Nucleus accumbens (tissue), 56 donors: ENCODE results near the gene POLN.
"Not testable (repeated sequence)": the region's sequence is repeated elsewhere in the genome, so short reads cannot be mapped to it uniquely, and the experiment has no call there.

Experiments
- DNase-seq, 56 donors: peaks; one replicate each; lab custom pipeline; 2025; lab: John Stamatoyannopoulos, UW

POLN gene

GRCh38 chr4:2047781-2048581 is 193.9 kb downstream of the POLN start:
- no peak for DNase-seq

DNA sequence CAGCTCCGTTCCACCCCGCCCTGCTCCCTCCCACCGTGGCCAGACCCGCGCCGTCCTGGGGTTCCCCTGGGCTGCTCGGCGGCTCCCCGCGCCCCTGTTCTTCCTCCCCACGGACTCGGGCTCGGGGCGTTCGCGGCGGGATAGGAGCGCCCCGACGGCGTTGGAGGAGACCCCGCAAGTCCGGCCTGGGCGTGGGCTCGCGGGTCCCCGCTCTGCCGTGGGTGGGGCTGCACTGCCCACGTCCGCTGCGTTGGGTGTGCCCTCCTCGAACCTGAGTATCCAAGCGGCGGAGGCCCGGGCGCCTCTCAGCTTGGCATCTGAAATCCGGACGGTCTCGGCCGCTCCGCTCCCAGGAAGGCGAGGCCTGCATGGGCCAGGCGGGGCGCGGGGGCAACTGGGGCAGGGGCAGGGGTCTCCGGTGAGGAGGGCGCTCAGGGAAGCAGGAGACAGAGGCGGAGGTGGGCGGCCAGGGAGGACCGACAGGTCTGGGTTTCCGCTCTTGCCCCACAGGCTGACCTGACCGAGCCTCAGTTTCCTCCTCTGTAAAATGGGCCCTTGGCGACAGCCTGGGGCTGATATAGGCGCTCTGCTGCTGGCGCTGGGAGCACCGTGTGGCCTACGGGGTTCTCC is 194.8 kb downstream of the POLN start:
- no peak for DNase-seq

- DNase-seq, result no peak
Observed at GRCh38 chr4:2046031-2046961, 195.6 kb downstream of the POLN start.

GRCh38 chr4:2045518-2045951 is 196.4 kb downstream of the POLN start:
- no peak for DNase-seq

GRCh38 chr4:2044542-2045517 is 197.1 kb downstream of the POLN start:
- no peak for DNase-seq

- no peak for DNase-seq
Observed at GRCh38 chr4:2044119-2044485, 197.8 kb downstream of the POLN start.

- DNase-seq, result no peak
Observed at GRCh38 chr4:2043396-2044118, 198.4 kb downstream of the POLN start.

DNA sequence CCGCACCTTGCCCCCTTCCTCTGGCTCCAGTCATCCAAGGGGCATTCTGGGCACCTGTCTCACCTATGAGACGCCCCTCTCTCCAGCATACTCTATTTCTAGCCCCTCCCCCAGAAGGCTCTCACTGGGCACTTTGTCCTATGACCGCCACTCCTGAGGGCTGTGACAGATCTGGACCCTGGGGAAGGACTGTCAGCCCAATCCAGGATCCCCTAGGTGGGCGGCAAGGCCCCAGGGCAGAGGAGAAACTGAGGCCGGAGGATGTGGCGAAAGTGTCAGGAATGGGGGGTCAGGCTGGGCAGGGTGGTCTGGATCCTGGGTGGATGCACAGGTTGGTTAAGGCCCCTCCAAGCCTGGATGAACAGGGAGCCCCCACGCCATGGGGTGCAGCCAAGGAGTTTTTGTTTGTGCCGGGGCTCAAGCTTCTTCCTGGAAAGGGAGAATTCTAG is 198.9 kb downstream of the POLN start:
- no peak for DNase-seq

DNA sequence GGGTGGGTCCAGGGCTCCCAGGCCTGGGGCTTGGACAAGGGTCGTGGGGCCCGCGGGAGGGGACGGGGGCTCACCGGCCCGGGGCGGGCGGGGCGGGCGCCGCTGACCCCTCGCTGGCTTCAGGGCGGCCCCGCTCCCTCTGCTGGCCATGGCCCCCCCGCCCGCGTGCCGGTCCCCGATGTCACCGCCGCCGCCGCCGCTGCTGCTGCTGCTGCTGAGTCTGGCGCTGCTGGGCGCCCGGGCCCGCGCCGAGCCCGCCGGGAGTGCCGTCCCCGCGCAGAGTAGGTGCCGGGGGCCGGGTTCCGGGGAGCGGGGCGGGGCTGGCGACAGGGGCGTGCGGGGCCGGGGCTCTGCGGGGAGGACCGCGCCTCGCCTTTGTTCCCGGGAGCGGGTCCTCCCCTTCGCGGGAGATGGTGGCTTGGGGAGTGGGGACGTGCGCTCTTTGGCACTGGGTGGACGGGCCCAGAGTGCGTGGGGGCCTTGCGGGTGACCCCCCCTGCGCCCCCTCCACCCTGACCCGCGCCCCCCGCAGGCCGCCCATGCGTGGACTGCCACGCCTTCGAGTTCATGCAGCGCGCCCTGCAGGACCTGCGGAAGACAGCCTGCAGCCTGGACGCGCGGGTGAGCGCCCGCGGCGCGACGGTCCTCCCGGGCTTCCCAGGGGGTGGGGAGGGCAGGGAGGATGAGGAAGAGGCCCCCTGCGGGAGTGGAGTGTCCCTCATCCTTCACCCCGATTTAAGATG is 199.5 kb downstream of the POLN start:
- peak in 14 of 56 donors; percentile 35 to 70 (median 62) for DNase-seq

DNA sequence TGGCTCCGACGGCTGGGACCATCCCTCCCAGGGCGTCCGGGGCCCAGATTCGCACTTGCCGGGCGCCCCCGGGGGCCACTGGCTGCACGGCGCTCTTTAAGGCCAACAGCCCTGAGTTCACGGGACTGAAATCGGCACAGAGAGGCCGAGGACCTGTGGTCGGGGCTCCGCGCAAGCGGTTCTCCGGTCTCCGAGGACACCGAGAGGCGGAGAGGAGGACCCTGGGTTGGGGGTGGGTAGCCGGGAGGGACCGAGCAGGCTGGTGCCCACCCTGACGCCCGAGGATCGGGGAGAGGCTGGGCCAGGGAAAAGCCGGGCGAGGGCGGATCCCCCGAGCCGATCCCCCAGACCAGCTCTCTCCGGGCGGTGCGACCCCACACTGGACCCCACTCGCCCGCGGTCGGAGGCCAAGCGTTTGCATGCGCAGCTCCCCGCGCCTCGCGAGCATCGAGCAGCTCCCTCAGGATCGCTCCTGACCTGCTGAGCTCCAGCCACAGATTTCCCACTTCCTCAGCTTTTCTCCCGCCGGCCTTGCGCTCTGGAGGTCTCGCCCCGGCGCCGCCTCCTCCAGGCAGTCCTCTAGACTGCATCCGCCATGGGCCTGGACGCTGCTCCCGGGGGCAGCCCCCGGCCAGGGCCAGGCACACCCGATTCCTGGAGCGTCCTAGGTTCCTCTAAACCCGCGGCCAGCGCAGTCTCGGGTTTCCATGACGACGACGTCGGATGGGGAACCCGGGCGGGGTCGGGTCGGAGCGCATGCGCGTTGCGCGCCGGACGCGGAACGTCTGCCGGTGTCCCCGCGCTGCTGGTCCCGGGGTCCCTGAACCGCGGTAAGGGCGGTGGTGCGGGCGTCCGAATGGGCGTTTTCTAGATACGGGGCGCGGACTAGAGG is 200.4 kb downstream of the POLN start:
- DNase-seq, result peak in 52 of 56 donors; percentile 38 to 90 (median 74)

DNA sequence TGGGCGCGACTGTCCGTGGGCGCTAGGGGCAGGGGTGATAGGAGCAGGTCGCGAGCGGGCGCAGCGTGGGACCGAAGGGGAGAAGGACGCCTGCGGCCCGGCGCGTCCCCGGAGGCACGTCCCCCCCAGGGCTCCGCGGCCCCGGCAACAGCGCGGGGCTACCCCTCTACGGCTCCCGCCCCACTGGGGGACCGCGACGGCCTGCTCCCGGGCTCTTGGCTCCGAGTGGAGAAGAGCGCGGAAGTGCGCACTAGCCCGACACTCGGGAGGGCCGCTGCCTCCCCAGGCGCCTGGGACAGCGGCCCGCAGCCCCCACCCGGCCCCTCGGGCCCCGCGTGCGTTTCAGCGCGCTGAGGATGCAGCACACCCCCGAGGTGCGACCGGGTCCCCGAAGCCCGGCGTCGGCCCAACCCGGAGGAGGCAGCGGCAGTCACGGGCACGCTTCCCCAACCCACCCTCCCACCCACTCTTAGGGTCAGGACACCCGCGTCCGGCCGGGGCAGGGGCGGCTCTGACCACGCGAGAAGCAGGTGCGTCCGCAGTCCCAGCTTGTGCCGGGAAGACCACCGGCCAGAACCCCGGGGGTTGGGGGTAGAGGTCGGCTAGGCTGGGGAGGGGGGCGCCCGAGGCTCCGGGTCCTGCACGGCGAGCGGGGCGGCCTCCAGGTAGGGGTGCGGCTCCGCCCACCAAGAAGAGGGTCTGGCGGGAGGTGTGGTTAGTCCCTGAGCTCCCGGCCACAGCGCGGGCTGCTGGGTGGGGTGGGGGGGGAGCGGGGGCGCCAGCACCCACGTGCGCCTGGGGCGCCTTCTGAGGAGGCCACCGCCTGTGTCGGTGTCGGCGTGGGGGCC is 201.3 kb downstream of the POLN start:
- DNase-seq, result no peak

DNA sequence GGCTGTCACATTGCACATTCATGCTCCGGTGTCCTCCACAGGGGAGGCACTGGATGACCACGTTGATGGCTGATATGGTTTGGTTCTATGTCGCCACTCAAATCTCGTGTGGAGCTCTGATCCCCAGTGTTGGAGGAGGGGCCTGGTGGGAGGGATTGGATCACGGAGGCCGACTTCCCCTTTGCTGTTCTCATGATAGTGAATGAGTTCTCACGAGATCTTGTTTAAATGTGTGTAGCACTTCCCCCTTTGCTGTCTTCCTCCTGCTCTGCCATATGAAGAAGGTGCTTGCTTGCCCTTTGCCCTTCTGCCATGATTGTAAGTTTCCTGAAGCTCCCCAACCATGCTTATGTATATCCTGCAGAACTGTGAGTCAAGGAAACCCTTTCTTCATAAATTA is 205.1 kb downstream of the POLN start:
- no peak for DNase-seq

- no peak for DNase-seq
Observed at GRCh38 chr4:2036327-2036726, 205.6 kb downstream of the POLN start.

DNA sequence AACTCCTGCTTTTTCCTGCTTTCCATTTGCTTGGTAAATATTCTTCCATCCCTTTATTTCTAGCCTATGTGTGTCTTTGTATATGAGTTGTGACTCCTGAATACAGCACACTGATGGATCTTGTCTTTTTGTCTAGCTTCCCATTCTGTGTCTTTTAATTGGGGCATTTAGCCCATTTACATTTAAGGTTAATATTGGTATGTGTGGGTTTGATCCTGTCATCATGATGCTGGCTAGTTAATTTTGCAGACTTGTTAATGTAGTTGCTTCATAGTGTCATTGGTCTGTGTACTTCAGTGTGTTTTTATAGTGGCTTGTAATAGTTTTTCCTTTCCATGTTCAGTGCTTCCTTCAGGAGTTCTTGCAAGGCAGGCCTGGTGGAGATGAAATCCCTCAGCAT is 210.8 kb downstream of the POLN start:
- DNase-seq, result not testable (repeated sequence)

DNA sequence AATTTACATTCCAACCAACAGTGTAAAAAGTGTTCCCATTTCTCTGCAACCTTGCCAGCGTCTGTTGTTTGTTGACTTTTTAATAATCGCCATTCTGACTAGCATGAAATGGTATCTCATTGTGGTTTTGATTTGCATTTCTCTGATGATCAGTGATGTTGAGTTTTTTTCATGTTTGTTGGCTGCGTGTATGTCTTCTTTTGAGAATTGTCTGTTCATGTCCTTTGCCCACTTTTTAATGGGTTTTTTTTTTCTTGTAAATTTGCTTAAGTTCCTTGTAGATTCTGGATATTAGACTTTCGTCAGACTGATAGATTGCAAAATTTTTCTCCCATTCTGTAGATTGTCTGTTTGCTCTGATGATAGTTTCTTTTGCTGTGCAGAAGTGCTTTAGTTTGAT is 214.8 kb downstream of the POLN start:
- not testable (repeated sequence) for DNase-seq

DNA sequence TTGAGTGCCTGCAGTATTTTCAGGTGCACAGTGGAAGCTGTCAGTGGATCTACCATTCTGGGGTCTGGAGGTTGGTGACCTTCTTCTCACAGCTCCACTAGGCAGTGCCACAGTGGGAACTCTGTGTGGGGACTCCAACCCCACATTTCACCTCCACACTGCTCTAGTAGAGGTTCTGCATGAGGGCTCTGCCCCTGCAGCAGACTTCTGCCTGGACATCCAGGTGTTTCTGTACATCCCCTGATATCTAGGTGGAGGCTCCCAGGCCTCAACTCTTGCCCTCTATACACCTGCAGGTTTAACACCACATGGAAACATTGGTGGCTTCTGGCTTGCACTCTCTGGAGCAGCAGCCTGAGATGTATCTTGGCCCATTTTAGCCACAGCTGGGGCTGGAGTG is 216.1 kb downstream of the POLN start:
- no peak for DNase-seq
